Osteoblast (primary cell): ENCODE measurements around the gene CTLA4. TPM values are rescaled to one million over a fixed set of nuclear protein-coding genes. Genes with fewer than 3 reads are reported as not detected.

ENCODE experiments used
- DNase-seq: peaks from one replicate; pipeline ENCODE4 v3.0.0; 2011; ENCODE audit warnings: low spot score, mixed read lengths; ENCODE audit not compliant: insufficient read length; ENCODE audit errors: missing footprints
- H2AFZ ChIP-seq: 2 replicates; pipeline ENCODE4 v1.6.0; 2011; ENCODE audit warnings: mild to moderate bottlenecking, low read length
- H3K27ac ChIP-seq: 2 replicates; pipeline ENCODE4 v1.5.1; 2011; ENCODE audit warnings: mild to moderate bottlenecking, low read depth, low read length, moderate library complexity
- H3K27me3 ChIP-seq: 2 replicates; pipeline ENCODE4 v1.6.0; 2012; ENCODE audit warnings: mild to moderate bottlenecking, control low read depth, inconsistent platforms, low read length, moderate library complexity; ENCODE audit not compliant: insufficient read depth
- H3K36me3 ChIP-seq: 2 replicates; pipeline ENCODE4 v1.5.1; 2011; ENCODE audit warnings: mild to moderate bottlenecking, low read length, control low read depth, moderate library complexity; ENCODE audit not compliant: insufficient read depth
- H3K4me1 ChIP-seq: 2 replicates; pipeline ENCODE4 v1.5.1; 2011; ENCODE audit warnings: mild to moderate bottlenecking, low read length, control low read depth, moderate library complexity; ENCODE audit not compliant: insufficient read depth
- H3K4me2 ChIP-seq: 2 replicates; pipeline ENCODE4 v1.6.0; 2011; ENCODE audit warnings: mild to moderate bottlenecking, low read length; ENCODE audit not compliant: insufficient read depth
- H3K4me3 ChIP-seq: fragments of 200-600 bp; sonication (generic); 3 replicates; pipeline ENCODE4 v1.5.1; 2012; ENCODE audit warnings: mild to moderate bottlenecking, low read length, inconsistent platforms; ENCODE audit not compliant: insufficient read depth
- H3K79me2 ChIP-seq: 2 replicates; pipeline ENCODE4 v1.6.0; 2012; ENCODE audit warnings: mild to moderate bottlenecking, low read length, control low read depth, inconsistent platforms; ENCODE audit not compliant: insufficient read depth
- H3K9me3 ChIP-seq: 2 replicates; pipeline ENCODE4 v1.5.1; 2011; ENCODE audit warnings: low read depth, low read length, control low read depth
- H4K20me1 ChIP-seq: 2 replicates; pipeline ENCODE4 v1.6.0; 2012; ENCODE audit warnings: mild to moderate bottlenecking, low read length, control low read depth; ENCODE audit not compliant: insufficient read depth
- CTCF ChIP-seq: IDR thresholded peaks from 2 replicates; pipeline ENCODE4 v1.5.1; 2011; ENCODE audit warnings: mild to moderate bottlenecking, low read depth, low read length, moderate library complexity; ENCODE audit errors: extremely low read depth
- total RNA-seq: library from RNA; depleted of rRNA; stranded (reverse); fragments of >200 nt; gene quantifications from 2 replicates; pipeline ENCODE4 v1.2.3, GENCODE V29; 2012

CTLA4 gene
- under 0.01 TPM in 1 of 2 replicates, not detected in the other for total RNA-seq

GRCh38 chr2:203867561-203868200 lies at the start of gene CTLA4:
TSS of gene CTLA4 (plus strand) at chr2:203867771. CDS start at chr2:203867943, 172 bp downstream.
- Histone ChIP-seq H3K4me1 (no peaks in the 10 kb centered on the region), H3K27ac (no peak within 1 kb of the TSS), H4K20me1 (no peaks in the 10 kb centered on the region), H3K4me2 (no peak within 1 kb of the TSS), H3K27me3 (peaks cover 38% of the 10 kb centered on the region), H2AFZ (peak within 1 kb of the TSS; percentile 17), H3K9me3 (no peaks in the 10 kb centered on the region), H3K36me3 (no peaks in the 10 kb centered on the region), H3K79me2 (no peaks in the 10 kb centered on the region), H3K4me3 (no peak within 1 kb of the TSS)
- no peak for TF ChIP-seq CTCF
- DNase-seq, result peak; percentile 15

- DNase-seq, result no peak
- H3K79me2 ChIP-seq, result no peaks in the 10 kb centered on the region
- H3K4me1 ChIP-seq, result peaks cover 14% of the 10 kb centered on the region
- no peak for TF ChIP-seq CTCF
- no peak overlapping the region for H3K4me3 ChIP-seq
- no peaks in the 10 kb centered on the region for H4K20me1 ChIP-seq
- no peak overlapping the region for H3K4me2 ChIP-seq
- no peaks in the 10 kb centered on the region for H3K9me3 ChIP-seq
- no peak overlapping the region for H3K27ac ChIP-seq
- H2AFZ ChIP-seq, result no peak overlapping the region
- no peaks in the 10 kb centered on the region for H3K36me3 ChIP-seq
- H3K27me3 ChIP-seq, result no peaks in the 10 kb centered on the region
These were observed 48.9 kb upstream of the CTLA4 start for GRCh38 chr2:203818656-203819055.

GRCh38 chr2:203819434-203820133 lies 48.0 kb upstream of the CTLA4 start:
- Histone ChIP-seq H3K27me3 (no peaks in the 10 kb centered on the region), H4K20me1 (no peaks in the 10 kb centered on the region), H3K4me2 (no peak overlapping the region), H3K79me2 (no peaks in the 10 kb centered on the region), H2AFZ (peak overlapping the region; percentile 28), H3K4me3 (no peak overlapping the region), H3K9me3 (no peaks in the 10 kb centered on the region), H3K4me1 (peaks cover 14% of the 10 kb centered on the region), H3K27ac (no peak overlapping the region), H3K36me3 (no peaks in the 10 kb centered on the region)
- no peak for TF ChIP-seq CTCF
- no peak for DNase-seq

- H3K36me3 ChIP-seq, result no peaks in the 10 kb centered on the region
- no peaks in the 10 kb centered on the region for H4K20me1 ChIP-seq
- H3K4me1 ChIP-seq, result peaks cover 2% of the 10 kb centered on the region
- H3K9me3 ChIP-seq, result no peaks in the 10 kb centered on the region
- H3K4me2 ChIP-seq, result no peak overlapping the region
- H3K4me3 ChIP-seq, result no peak overlapping the region
- no peak for DNase-seq
- no peaks in the 10 kb centered on the region for H3K79me2 ChIP-seq
- no peaks in the 10 kb centered on the region for H3K27me3 ChIP-seq
- H2AFZ ChIP-seq, result no peak overlapping the region
- no peak for TF ChIP-seq CTCF
- no peak overlapping the region for H3K27ac ChIP-seq
These were observed 46.6 kb upstream of the CTLA4 start for GRCh38 chr2:203820969-203821368.
